ENCODE data around the gene MS4A4E.
"Not testable (repeated sequence)": the region's sequence is repeated elsewhere in the genome, so short reads cannot be mapped to it uniquely, and the experiment has no call there.

The MS4A4E gene

GRCh38 chr11:60242740-60243239 is at the start of gene MS4A4E:
MS4A4E (minus strand) TSS chr11:60243137; CDS start chr11:60230055, 13,082 bp downstream.
- WGBS (ENCODE audit: insufficient coverage, insufficient read length): no CpG with 5 or more reads among the region's 5 CpGs
- H3K36me3 ChIP-seq (ENCODE audit: control insufficient read depth, insufficient read depth, low read length): no peaks in the 10 kb centered on the region
- H3K4me3 ChIP-seq (ENCODE audit: low read length): no peak within 1 kb of the TSS
- no peaks in the 10 kb centered on the region for H3K9me3 ChIP-seq (ENCODE audit: control insufficient read depth, insufficient read depth, low read length)
- no peak for DNase-seq (ENCODE audit: low read depth, low spot score)
- no peaks in the 10 kb centered on the region for H3K27me3 ChIP-seq (ENCODE audit: control insufficient read depth, insufficient read depth, low read length)
- no peaks in the 10 kb centered on the region for H3K4me1 ChIP-seq (ENCODE audit: control insufficient read depth, insufficient read depth, low read length)
- H3K27ac ChIP-seq (ENCODE audit: low read length): no peak within 1 kb of the TSS

- Histone ChIP-seq H3K27me3 (ENCODE audit: control insufficient read depth, insufficient read depth, low read length) (no peaks in the 10 kb centered on the region), H3K9me3 (ENCODE audit: control insufficient read depth, insufficient read depth, low read length) (peaks cover 7% of the 10 kb centered on the region), H3K36me3 (ENCODE audit: control insufficient read depth, insufficient read depth, low read length) (no peaks in the 10 kb centered on the region; the same call in 1 of the 2 replicates), H3K27ac (ENCODE audit: low read length) (no peak overlapping the region), H3K4me3 (ENCODE audit: low read length) (no peak overlapping the region), H3K4me1 (ENCODE audit: control insufficient read depth, insufficient read depth, low read length) (no peaks in the 10 kb centered on the region)
- WGBS (ENCODE audit: insufficient coverage, insufficient read length): no CpG with 5 or more reads among the region's 2 CpGs
- no peak for DNase-seq (ENCODE audit: low read depth, low spot score)
Measured at GRCh38 chr11:60292145-60292544, 49.2 kb upstream of the MS4A4E start.

GRCh38 chr11:60288531-60288930 is 45.6 kb upstream of the MS4A4E start:
- Histone ChIP-seq H3K4me1 (ENCODE audit: control insufficient read depth, insufficient read depth, low read length) (0 out of 2 replicates have a peak, but pooled peaks cover 2% of the 10 kb centered on the region), H3K36me3 (ENCODE audit: control insufficient read depth, insufficient read depth, low read length) (no peaks in the 10 kb centered on the region; the same call in 1 of the 2 replicates), H3K9me3 (ENCODE audit: control insufficient read depth, insufficient read depth, low read length) (peaks cover 7% of the 10 kb centered on the region), H3K4me3 (ENCODE audit: low read length) (no peak overlapping the region), H3K27ac (ENCODE audit: low read length) (no peak overlapping the region), H3K27me3 (ENCODE audit: control insufficient read depth, insufficient read depth, low read length) (no peaks in the 10 kb centered on the region)
- WGBS (ENCODE audit: insufficient coverage, insufficient read length): no CpG with 5 or more reads among the region's 1 CpG
- no peak for DNase-seq (ENCODE audit: low read depth, low spot score)

GRCh38 chr11:60285411-60286126 is 42.6 kb upstream of the MS4A4E start:
- no CpG with 5 or more reads among the region's 7 CpGs for WGBS (ENCODE audit: insufficient coverage, insufficient read length)
- not testable (repeated sequence) for H3K27me3 ChIP-seq (ENCODE audit: control insufficient read depth, insufficient read depth, low read length); H3K27ac ChIP-seq (ENCODE audit: low read length); H3K9me3 ChIP-seq (ENCODE audit: control insufficient read depth, insufficient read depth, low read length); H3K4me3 ChIP-seq (ENCODE audit: low read length); H3K36me3 ChIP-seq (ENCODE audit: control insufficient read depth, insufficient read depth, low read length); H3K4me1 ChIP-seq (ENCODE audit: control insufficient read depth, insufficient read depth, low read length)
- DNase-seq (ENCODE audit: low read depth, low spot score): peak; percentile 27

GRCh38 chr11:60282286-60282685 is 39.3 kb upstream of the MS4A4E start:
- Histone ChIP-seq H3K27me3 (ENCODE audit: control insufficient read depth, insufficient read depth, low read length) (no peaks in the 10 kb centered on the region), H3K9me3 (ENCODE audit: control insufficient read depth, insufficient read depth, low read length) (no peaks in the 10 kb centered on the region), H3K36me3 (ENCODE audit: control insufficient read depth, insufficient read depth, low read length) (no peaks in the 10 kb centered on the region), H3K4me1 (ENCODE audit: control insufficient read depth, insufficient read depth, low read length) (0 out of 2 replicates have a peak, but pooled peaks cover 2% of the 10 kb centered on the region), H3K4me3 (ENCODE audit: low read length) (no peak overlapping the region), H3K27ac (ENCODE audit: low read length) (no peak overlapping the region)
- no peak for DNase-seq (ENCODE audit: low read depth, low spot score)
- WGBS (ENCODE audit: insufficient coverage, insufficient read length): no CpG with 5 or more reads among the region's 2 CpGs

GRCh38 chr11:60281485-60281884 is 38.5 kb upstream of the MS4A4E start:
- no peaks in the 10 kb centered on the region for H3K27me3 ChIP-seq (ENCODE audit: control insufficient read depth, insufficient read depth, low read length)
- no peak overlapping the region for H3K4me3 ChIP-seq (ENCODE audit: low read length)
- no peaks in the 10 kb centered on the region for H3K9me3 ChIP-seq (ENCODE audit: control insufficient read depth, insufficient read depth, low read length)
- no peak overlapping the region for H3K27ac ChIP-seq (ENCODE audit: low read length)
- no CpG with 5 or more reads among the region's 2 CpGs for WGBS (ENCODE audit: insufficient coverage, insufficient read length)
- H3K36me3 ChIP-seq (ENCODE audit: control insufficient read depth, insufficient read depth, low read length): no peaks in the 10 kb centered on the region
- no peak for DNase-seq (ENCODE audit: low read depth, low spot score)
- 0 out of 2 replicates have a peak, but pooled peaks cover 2% of the 10 kb centered on the region for H3K4me1 ChIP-seq (ENCODE audit: control insufficient read depth, insufficient read depth, low read length)

- 0 out of 2 replicates have a peak, but pooled peaks cover 2% of the 10 kb centered on the region for H3K4me1 ChIP-seq (ENCODE audit: control insufficient read depth, insufficient read depth, low read length)
- no peaks in the 10 kb centered on the region for H3K36me3 ChIP-seq (ENCODE audit: control insufficient read depth, insufficient read depth, low read length)
- H3K27ac ChIP-seq (ENCODE audit: low read length): no peak within 1 kb of the TSS
- no CpG with 5 or more reads among the region's 3 CpGs for WGBS (ENCODE audit: insufficient coverage, insufficient read length)
- H3K9me3 ChIP-seq (ENCODE audit: control insufficient read depth, insufficient read depth, low read length): no peaks in the 10 kb centered on the region
- no peaks in the 10 kb centered on the region for H3K27me3 ChIP-seq (ENCODE audit: control insufficient read depth, insufficient read depth, low read length)
- no peak for DNase-seq (ENCODE audit: low read depth, low spot score)
- no peak within 1 kb of the TSS for H3K4me3 ChIP-seq (ENCODE audit: low read length)
Measured at GRCh38 chr11:60280412-60280811, 37.5 kb upstream of the MS4A4E start, which contains the start of gene MS4A4A. MS4A4A (plus strand) TSS chr11:60280666; CDS start chr11:60280676, 10 bp downstream.

GRCh38 chr11:60274416-60274815 is 31.5 kb upstream of the MS4A4E start:
- no peaks in the 10 kb centered on the region for H3K9me3 ChIP-seq (ENCODE audit: control insufficient read depth, insufficient read depth, low read length)
- DNase-seq (ENCODE audit: low read depth, low spot score): no peak
- H3K4me1 ChIP-seq (ENCODE audit: control insufficient read depth, insufficient read depth, low read length): no peaks in the 10 kb centered on the region
- H3K27ac ChIP-seq (ENCODE audit: low read length): no peak overlapping the region
- no peak overlapping the region for H3K4me3 ChIP-seq (ENCODE audit: low read length)
- no peaks in the 10 kb centered on the region for H3K36me3 ChIP-seq (ENCODE audit: control insufficient read depth, insufficient read depth, low read length)
- H3K27me3 ChIP-seq (ENCODE audit: control insufficient read depth, insufficient read depth, low read length): no peaks in the 10 kb centered on the region

- Histone ChIP-seq H3K27me3 (ENCODE audit: control insufficient read depth, insufficient read depth, low read length) (no peaks in the 10 kb centered on the region), H3K9me3 (ENCODE audit: control insufficient read depth, insufficient read depth, low read length) (no peaks in the 10 kb centered on the region), H3K27ac (ENCODE audit: low read length) (no peak overlapping the region), H3K4me1 (ENCODE audit: control insufficient read depth, insufficient read depth, low read length) (no peaks in the 10 kb centered on the region), H3K4me3 (ENCODE audit: low read length) (no peak overlapping the region), H3K36me3 (ENCODE audit: control insufficient read depth, insufficient read depth, low read length) (no peaks in the 10 kb centered on the region)
- peak; percentile 39 for DNase-seq (ENCODE audit: low read depth, low spot score)
- WGBS (ENCODE audit: insufficient coverage, insufficient read length): no CpG with 5 or more reads among the region's 4 CpGs
Measured at GRCh38 chr11:60265373-60266214, 22.7 kb upstream of the MS4A4E start.

- no peak overlapping the region for H3K4me3 ChIP-seq (ENCODE audit: low read length)
- no peaks in the 10 kb centered on the region for H3K27me3 ChIP-seq (ENCODE audit: control insufficient read depth, insufficient read depth, low read length)
- WGBS (ENCODE audit: insufficient coverage, insufficient read length): no CpG with 5 or more reads among the region's 5 CpGs
- H3K36me3 ChIP-seq (ENCODE audit: control insufficient read depth, insufficient read depth, low read length): no peaks in the 10 kb centered on the region
- H3K9me3 ChIP-seq (ENCODE audit: control insufficient read depth, insufficient read depth, low read length): no peaks in the 10 kb centered on the region
- H3K4me1 ChIP-seq (ENCODE audit: control insufficient read depth, insufficient read depth, low read length): no peaks in the 10 kb centered on the region
- DNase-seq (ENCODE audit: low read depth, low spot score): no peak
- no peak overlapping the region for H3K27ac ChIP-seq (ENCODE audit: low read length)
Measured at GRCh38 chr11:60264644-60265043, 21.7 kb upstream of the MS4A4E start.
